Measurements from ENCODE around the gene MSANTD1.

Gene MSANTD1

GRCh38 chr4:3248811-3249661 lies at the start of gene MSANTD1:
Gene MSANTD1 (plus strand): TSS chr4:3249159. CDS start chr4:3249223, 64 bp downstream.
- in situ Hi-C loops (cut with MboI; ENCODE audit: low sequenced_read_pairs): no loop called here

- in situ Hi-C loops (cut with MboI; ENCODE audit: low sequenced_read_pairs): no loop called here
Observed at GRCh38 chr4:3199653-3200422, 49.1 kb upstream of the MSANTD1 start.

GRCh38 chr4:3200423-3201090 lies 48.4 kb upstream of the MSANTD1 start:
- in situ Hi-C loops (cut with MboI; ENCODE audit: low sequenced_read_pairs): no loop called here

GRCh38 chr4:3201718-3202702 lies 46.9 kb upstream of the MSANTD1 start:
- in situ Hi-C loops (cut with MboI; ENCODE audit: low sequenced_read_pairs): no loop called here

GRCh38 chr4:3202836-3203820 lies 45.8 kb upstream of the MSANTD1 start:
- in situ Hi-C loops (cut with MboI; ENCODE audit: low sequenced_read_pairs): no loop called here

- in situ Hi-C loops (cut with MboI; ENCODE audit: low sequenced_read_pairs): no loop called here
Observed at GRCh38 chr4:3203971-3204431, 45.0 kb upstream of the MSANTD1 start.

- in situ Hi-C loops (cut with MboI; ENCODE audit: low sequenced_read_pairs): no loop called here
Observed at GRCh38 chr4:3205995-3206394, 43.0 kb upstream of the MSANTD1 start.

- in situ Hi-C loops (cut with MboI; ENCODE audit: low sequenced_read_pairs): no loop called here
Observed at GRCh38 chr4:3206439-3207100, 42.4 kb upstream of the MSANTD1 start.

- in situ Hi-C loops (cut with MboI; ENCODE audit: low sequenced_read_pairs): no loop called here
Observed at GRCh38 chr4:3207531-3208037, 41.4 kb upstream of the MSANTD1 start.

GRCh38 chr4:3208826-3209225 lies 40.1 kb upstream of the MSANTD1 start:
- in situ Hi-C loops (cut with MboI; ENCODE audit: low sequenced_read_pairs): no loop called here

GRCh38 chr4:3209551-3210325 lies 39.2 kb upstream of the MSANTD1 start:
- in situ Hi-C loops (cut with MboI; ENCODE audit: low sequenced_read_pairs): no loop called here

GRCh38 chr4:3210467-3210866 lies 38.5 kb upstream of the MSANTD1 start:
- in situ Hi-C loops (cut with MboI; ENCODE audit: low sequenced_read_pairs): no loop called here

GRCh38 chr4:3211866-3212265 lies 37.1 kb upstream of the MSANTD1 start:
- in situ Hi-C loops (cut with MboI; ENCODE audit: low sequenced_read_pairs): no loop called here

- in situ Hi-C loops (cut with MboI; ENCODE audit: low sequenced_read_pairs): no loop called here
Observed at GRCh38 chr4:3212391-3213105, 36.4 kb upstream of the MSANTD1 start.

GRCh38 chr4:3213106-3213425 lies 35.9 kb upstream of the MSANTD1 start:
- in situ Hi-C loops (cut with MboI; ENCODE audit: low sequenced_read_pairs): no loop called here

- in situ Hi-C loops (cut with MboI; ENCODE audit: low sequenced_read_pairs): no loop called here
Observed at GRCh38 chr4:3213661-3214250, 35.2 kb upstream of the MSANTD1 start.

GRCh38 chr4:3215256-3215655 lies 33.7 kb upstream of the MSANTD1 start:
- in situ Hi-C loops (cut with MboI; ENCODE audit: low sequenced_read_pairs): no loop called here

Measured in HL-60/S4 (cell line).